NCI-H187 treated with DMSO at 0.1 percent for 48 hours (cell line): ENCODE results near the gene RANBP3.
"Not testable (repeated sequence)": the region's sequence is repeated elsewhere in the genome, so short reads cannot be mapped to it uniquely, and the experiment has no call there.

Experiments
- DNase-seq: peaks from one replicate; lab custom pipeline; 2025; lab: John Stamatoyannopoulos, UW

The RANBP3 gene

GRCh38 chr19:6007866-6008265 is 29.9 kb upstream of the RANBP3 start:
- no peak for DNase-seq

GRCh38 chr19:6006896-6007295 is 29.0 kb upstream of the RANBP3 start:
- DNase-seq = no peak

GRCh38 chr19:6006070-6006446 is 28.1 kb upstream of the RANBP3 start:
- DNase-seq = not testable (repeated sequence)

GRCh38 chr19:6005321-6006069 is 27.6 kb upstream of the RANBP3 start:
- no peak for DNase-seq

GRCh38 chr19:6003976-6004375 is 26.0 kb upstream of the RANBP3 start:
- no peak for DNase-seq

GRCh38 chr19:6002591-6002990 is 24.7 kb upstream of the RANBP3 start:
- DNase-seq = no peak

GRCh38 chr19:6000228-6000847 is 22.4 kb upstream of the RANBP3 start:
- DNase-seq = no peak

GRCh38 chr19:5999693-6000092 is 21.8 kb upstream of the RANBP3 start:
- no peak for DNase-seq

GRCh38 chr19:5997371-5997770 is 19.4 kb upstream of the RANBP3 start:
- DNase-seq = no peak

- no peak for DNase-seq
These were observed 18.8 kb upstream of the RANBP3 start for GRCh38 chr19:5996623-5997320.

GRCh38 chr19:5996102-5996501 is 18.2 kb upstream of the RANBP3 start:
- DNase-seq = no peak

GRCh38 chr19:5995606-5996005 is 17.7 kb upstream of the RANBP3 start:
- no peak for DNase-seq

- no peak for DNase-seq
These were observed 16.6 kb upstream of the RANBP3 start for GRCh38 chr19:5994405-5995165.

GRCh38 chr19:5993648-5994358 is 15.9 kb upstream of the RANBP3 start:
- DNase-seq = no peak

GRCh38 chr19:5993201-5993600 is 15.3 kb upstream of the RANBP3 start:
- no peak for DNase-seq

GRCh38 chr19:5992756-5993155 is 14.8 kb upstream of the RANBP3 start:
- no peak for DNase-seq

- no peak for DNase-seq
These were observed 13.4 kb upstream of the RANBP3 start for GRCh38 chr19:5991244-5991838.

GRCh38 chr19:5990289-5990797 is 12.4 kb upstream of the RANBP3 start:
- DNase-seq = no peak

- no peak for DNase-seq
These were observed 11.6 kb upstream of the RANBP3 start for GRCh38 chr19:5989388-5990074.

GRCh38 chr19:5988517-5989387 is 10.8 kb upstream of the RANBP3 start:
- no peak for DNase-seq
